NOMO-1 treated with DMSO at 0.1 percent for 48 hours (cell line): ENCODE data around the gene PIPOX.
"Not testable (repeated sequence)": the region's sequence is repeated elsewhere in the genome, so short reads cannot be mapped to it uniquely, and the experiment has no call there.

Experiments
- DNase-seq: peaks from one replicate; lab custom pipeline; 2025; ENCODE audit not compliant: unreplicated experiment; lab: John Stamatoyannopoulos, UW

Gene PIPOX

DNA sequence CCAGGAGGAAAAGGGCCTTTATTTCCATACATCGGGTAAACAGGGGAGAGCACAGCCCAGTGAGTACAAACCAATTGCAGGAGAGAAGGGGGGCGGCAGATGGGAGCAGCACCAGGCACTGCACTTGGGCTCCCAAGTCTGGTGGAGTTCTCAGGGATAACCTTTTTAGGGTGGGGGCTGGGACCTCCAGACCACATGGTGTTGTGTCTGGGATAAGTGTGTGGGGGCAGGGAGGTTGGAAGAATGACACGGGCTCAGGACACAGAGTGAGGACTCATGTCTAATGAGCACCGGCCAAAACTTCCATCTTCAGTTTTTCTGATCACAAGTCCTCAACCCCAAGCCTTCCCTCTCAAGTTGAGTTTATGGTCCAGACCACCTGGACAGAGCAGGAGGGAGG, 30.6 kb downstream of the PIPOX start:
- no peak for DNase-seq

DNA sequence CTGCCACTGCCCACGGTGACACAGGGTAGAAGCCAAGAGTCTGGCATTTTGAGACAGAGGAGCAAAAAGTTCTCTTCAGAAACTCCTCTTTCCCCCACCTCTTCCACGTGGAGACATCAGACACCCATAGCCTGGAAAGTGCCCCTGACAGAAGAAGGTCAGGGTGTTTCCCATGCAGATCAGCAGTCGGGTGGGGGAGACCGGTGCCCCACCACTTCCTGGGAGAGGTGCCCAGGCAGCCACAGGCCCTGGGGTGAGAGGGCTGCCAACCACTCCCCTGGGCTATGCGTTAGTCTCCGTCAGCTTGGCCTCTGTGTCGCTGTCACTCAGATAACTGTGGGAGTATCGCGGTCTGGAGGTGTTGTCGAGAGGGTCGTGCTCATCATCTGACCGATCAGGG, 31.5 kb downstream of the PIPOX start:
- no peak for DNase-seq

DNA sequence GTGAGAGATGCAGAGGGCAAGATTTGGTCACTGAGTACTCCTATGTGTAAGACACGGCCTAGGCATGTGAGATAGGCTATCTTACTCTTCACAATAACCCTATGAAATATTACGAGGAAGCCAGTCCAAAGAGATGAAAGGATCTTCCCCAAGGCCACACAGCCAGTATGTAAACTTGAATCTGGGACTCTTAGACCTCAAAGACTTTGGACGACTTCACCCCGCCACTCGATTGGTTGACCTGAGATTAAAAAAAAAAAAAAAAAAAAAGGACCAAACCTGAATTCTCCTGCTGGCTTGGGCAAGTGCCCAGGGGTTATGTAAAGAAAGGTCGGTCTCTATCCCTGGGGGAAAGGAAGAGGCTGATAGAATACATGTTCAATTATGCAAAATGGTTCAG, 33.1 kb downstream of the PIPOX start:
- no peak for DNase-seq

DNA sequence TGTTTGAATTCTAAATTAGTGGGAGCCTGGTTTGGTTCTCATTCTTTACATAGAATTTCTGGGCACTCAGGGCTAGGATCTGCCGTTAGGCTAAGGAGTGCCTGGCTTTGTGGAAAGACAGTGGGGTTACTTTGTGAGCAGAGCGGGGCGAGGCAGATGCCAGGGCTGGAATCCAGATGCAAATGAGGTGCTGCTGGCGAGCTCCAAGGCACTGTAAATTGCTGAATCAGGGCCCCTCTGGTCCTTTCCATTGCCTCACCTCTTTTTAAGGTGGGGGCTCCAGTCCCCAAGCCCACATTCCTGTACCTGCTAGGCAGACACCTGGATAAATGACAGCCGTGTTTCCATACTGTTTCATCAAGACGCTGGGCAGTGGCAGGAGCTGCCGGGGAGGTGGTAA, 33.8 kb downstream of the PIPOX start:
- no peak for DNase-seq

DNA sequence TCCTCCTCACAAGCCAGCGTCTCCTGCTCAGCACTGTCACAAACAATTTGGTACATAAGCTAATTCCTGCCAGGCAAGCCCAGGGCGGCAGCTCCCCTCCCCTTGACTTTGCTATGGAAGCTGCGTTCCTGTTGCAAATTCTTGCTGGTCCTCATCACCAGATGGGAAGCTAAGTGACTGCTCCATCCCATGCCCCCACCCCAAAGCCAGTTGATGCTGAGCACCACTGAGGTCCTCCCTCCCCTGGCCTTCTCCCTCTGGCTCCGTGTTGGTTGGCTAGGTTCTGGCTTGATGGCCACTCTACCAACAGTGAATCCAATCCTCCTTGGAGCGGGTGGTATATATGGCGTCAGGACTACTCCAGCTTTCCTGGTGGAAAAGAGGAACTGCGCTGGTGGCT, 34.4 kb downstream of the PIPOX start:
- no peak for DNase-seq

DNA sequence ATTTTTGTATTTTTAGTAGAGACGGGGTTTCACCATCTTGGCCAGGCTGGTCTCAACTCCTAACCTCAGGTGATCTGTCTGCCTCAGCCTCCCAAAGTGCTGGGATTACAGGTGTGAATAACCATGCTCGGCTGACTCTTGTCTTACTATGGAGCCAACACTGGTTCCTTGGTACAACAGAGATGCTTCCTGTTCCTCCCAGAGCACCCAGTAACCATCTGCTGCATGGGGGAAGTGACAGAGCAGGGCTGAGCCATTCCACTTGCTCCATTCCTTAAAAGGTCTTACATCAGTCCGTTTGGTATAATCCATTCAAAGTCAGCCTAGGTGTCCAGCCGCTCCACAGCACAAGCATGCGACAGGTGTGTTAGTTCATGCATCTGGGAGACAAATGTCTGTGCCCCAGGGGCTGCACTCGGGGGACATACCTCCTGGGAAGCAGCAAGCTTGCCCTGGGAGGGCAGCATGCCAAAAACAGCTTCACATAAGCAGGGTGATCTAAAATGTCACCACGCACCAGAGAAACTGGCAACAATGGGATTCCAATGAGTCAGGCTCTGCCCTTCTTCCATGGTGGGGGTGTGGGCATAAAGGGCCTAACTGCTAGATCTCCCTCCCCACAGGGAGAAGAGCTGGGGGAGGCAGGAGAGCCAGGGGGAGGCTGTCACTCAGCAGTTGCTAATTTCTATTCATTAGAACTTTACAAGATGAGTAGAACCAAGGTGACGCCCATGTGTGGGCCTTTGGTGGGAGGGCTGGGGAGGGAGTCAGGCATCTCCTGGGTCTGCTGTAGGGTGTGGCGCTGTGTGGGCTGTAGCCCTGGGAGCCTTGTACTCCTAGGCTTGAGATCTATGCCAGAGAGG, 35.5 kb downstream of the PIPOX start:
- no peak for DNase-seq

DNA sequence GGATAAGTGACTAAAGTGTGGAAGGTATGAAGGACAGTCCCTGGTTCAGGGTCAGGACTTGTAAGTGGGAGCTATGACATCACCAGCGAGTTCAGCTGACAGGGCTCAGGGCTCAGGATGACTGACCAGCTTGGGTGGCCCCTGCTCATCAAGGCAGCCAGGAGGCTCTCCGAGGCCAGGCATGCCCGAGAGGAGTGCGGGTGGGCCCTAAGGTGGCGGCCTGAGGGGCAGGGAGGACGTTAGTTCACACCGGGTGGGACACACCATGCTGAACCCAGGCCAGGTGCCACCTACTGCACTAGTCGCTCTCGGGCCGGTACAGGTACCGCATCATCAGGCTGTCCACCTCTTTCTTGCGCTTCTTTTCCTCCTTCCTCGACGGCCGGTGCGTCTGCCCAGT, 36.5 kb downstream of the PIPOX start:
- no peak for DNase-seq

DNA sequence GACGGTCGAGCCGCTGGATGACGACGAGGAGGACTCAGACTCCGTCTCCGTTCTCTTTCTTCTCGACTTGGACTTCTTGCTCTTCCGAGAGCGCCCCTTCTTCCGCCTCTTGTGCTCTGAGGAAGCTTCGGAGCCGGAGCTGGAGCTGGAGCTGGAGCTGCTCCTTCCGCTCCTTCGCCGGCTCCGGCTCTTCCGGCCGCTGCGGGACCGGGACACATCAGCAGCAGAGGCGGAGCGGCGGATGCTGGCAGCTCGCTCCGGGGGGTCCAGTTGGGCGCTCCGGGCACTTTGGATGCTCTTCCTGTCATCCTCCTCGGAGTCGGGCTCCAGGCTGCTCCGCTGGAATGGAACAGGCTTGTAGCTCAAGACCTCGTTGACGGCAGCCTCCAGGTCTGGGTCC, 36.9 kb downstream of the PIPOX start:
- DNase-seq = no peak

DNA sequence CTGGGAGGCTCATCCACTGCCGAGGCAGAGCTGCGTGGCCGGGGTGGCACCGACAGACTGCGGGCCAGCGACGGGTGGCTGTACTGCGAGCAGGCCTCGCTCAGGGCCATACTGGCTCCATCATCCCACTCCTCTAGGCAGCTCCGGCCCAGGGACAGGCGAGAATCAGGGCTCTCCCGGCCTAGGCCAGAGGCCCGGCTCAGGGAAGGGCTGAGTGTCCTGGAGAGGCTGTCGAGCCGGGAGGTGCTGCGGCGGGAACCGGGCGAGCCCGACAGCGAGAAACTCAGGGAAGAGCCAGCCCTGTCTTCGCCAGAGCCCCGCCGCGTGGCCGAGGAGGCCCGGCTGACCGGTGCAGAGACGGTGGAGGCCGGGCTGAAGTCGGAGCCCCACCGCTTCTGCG, 37.4 kb downstream of the PIPOX start:
- DNase-seq = no peak

DNA sequence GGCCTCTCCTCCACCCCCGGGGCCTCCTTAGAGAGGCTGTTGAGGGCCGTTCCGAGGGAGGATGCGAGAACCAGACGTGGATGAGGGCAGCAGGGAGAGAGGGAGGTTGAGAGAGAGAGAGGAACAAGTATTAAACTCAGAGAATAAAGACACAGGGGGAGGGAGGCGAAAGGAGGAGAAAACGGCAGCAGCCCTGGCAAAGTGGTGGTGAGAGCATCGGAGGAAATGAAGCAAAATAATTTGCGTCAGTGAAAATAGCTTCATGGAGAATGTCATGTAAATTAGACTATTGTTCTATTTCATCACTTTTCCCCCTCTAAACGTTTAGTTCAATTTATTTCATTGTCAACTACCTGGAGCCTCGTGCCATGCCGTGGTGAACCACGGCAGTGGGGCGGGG, 38.0 kb downstream of the PIPOX start:
- no peak for DNase-seq

DNA sequence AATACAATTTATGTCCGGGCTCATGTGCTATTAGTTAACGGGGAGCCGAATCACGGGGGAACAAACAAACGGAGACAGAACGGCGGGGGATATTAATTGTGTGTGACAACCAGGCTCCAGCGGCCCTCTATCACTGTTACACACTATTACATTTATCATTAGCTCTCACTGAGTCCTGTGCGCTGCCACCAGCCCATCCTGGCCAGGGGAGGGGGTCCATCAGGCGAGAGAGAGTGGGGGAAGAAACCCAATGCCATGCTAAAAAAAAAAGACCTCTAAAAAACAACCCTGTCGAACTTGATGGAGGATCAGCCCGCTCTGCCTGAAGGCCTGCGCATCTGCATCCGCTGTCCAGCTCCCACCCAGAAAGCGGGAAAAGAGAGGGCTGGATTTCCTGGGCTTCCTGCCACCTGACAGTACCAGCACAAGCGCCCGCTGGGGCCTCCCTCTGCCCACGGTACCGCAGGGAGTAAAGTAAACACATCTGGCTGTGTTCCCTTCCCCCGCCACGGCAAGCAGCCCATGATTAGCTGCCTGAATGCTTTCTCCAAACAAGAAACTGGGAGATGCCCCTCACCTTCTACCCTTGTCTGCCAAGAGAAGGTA, 41.7 kb downstream of the PIPOX start:
- DNase-seq = no peak

DNA sequence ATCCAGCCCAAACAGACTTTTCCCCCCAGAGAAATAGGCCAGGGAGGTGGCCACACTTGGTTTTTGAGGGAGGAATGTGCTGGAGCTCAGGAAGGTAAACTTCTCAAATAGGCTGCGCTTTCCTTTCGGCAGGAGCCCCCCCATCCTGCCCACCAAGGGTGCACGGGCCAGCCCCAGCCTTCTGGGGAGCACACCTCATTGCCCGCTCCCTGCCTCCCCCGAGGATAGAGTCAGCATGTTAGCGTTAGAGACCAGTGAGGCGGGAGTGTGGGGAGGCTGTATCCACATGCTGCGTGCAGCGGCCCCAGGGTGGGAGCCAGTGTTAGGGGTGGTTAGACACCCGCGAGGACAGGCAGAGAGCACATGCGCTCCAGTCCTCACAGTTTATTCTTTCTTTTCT, 42.3 kb downstream of the PIPOX start:
- DNase-seq = no peak

DNA sequence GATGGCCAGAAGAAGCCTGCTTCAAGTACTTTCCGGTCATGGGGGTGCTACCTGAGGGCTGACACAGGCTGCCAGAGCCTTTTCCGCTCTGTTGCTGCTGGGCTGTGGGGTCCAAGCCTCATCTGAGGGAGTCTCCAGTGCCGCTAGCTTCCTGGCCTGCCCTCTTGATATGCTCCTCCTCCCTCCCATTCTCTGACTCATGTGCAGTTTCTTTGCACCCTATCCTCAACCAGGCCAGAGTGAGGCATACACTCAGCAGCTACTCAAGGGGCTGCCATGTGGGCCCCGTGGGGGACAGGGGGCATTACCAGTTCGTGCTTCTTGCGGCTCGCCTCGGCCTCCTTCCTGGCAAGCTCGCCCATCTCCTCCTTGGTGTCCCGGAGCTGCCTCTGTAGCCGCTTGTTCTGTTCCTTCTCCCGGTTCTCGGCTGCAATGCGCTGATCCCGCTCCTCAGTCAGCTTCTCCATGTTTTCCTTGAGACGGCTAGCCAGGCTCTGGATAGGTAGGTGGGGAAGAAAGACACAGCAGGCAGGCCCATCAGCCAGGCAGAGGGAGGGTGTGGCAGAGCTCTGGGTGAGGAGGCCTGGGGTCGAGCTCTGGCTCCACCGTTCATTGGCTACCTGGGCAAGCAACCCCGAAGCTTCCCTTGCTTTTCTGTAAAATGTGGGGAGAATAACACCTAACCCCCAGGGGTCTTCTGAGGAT, 43.8 kb downstream of the PIPOX start:
- DNase-seq = no peak

DNA sequence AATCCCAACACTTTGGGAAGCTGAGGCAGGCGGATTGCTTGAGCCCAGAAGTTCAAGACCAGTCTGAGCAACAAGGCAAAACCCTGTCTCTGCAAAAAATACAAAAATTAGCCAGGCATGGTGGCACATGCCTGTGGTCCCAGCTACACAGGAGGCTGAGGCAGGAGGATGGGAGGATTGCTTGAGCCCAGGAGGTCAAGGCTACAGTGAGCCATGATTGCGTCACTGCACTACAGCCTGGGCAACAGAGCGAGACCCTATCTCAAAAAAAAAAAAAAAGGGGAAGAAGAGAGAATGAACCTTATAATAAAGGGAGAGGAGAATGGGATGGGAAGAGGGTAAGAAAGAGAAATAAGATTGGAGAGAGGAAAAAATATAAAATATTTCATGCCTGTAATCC, 45.8 kb downstream of the PIPOX start:
- DNase-seq = not testable (repeated sequence)

DNA sequence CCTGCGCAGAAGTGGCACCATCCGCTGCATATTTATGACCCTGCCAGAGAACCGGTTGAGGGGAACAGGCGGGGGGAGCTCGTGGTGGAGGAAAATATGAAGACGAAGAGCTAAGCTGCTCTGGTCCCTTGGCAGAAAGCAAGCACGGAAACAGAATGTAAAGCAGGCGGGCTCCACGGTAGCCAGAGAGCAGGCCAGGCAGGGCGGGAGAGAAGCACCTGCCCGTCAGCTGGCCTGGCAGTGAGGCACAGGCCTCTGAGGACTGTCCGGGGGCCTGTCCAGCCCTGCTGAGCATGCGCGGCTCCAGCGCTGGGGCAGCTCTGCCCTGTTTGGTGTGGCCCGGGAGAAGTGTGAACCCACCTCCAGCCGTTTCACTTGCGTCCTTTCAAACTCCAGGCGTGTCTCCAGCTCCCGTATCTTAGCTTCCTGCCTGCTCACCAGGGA, 46.7 kb downstream of the PIPOX start:
- DNase-seq = no peak

DNA sequence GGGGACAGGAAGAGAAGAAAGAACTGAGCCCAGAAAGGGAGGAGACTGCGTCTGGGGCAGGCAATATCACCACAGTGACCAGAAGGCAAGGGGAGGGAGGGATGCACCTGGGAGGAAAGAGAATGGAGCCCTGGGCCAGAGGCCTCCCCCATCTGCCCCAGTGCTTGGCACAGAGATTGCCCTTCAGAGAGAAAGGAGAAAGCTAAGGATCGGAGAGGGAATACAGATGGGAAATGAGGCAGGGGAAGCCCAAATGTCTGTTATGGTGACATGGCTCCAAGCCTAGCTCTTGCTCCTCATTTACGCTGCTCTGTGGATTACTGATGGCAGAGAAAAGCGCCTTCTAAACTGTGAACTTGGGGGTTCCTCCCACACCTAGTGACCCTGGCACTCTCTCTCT, 47.2 kb downstream of the PIPOX start:
- DNase-seq = no peak

DNA sequence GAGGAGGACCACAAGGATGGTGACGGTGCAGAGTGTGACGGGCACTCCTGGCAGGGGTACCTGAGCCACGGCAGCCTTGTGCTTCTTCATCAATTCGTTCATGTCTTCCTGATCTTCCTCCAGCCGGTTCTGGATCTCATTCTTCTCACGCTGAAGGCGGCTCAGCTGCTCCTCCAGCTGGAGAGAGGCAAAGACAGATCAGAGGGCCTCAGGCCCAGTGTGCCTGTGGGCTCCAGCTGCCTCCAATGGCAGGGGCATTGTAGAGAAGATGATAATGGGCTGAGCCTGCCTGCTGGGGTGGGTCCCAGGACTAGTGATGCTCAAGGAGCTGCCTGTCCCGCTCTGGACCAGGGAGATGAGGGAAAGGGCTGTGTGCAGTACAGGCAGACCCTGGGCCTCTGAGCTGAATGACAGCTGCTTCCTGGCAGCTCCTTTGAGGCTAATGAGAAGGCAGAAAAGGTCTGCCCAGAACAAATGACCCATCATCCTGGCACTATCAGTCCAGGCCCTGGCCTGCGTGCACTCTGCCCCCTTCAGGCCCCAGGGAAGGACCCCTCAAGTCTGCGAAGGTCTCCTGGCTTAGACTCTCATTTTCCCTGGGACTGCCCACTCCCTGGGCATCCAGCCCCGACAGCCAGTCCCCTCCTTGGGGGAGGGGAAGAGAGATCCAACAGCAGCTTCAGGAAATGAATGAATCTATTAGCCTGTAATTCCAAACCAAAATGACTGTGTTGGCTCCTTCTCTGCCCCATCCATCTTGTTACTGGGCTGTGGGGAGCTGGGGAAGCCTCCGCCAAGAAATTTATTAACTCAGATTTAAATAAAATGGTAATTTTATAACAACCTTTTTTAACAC, 48.0 kb downstream of the PIPOX start:
- DNase-seq = no peak

DNA sequence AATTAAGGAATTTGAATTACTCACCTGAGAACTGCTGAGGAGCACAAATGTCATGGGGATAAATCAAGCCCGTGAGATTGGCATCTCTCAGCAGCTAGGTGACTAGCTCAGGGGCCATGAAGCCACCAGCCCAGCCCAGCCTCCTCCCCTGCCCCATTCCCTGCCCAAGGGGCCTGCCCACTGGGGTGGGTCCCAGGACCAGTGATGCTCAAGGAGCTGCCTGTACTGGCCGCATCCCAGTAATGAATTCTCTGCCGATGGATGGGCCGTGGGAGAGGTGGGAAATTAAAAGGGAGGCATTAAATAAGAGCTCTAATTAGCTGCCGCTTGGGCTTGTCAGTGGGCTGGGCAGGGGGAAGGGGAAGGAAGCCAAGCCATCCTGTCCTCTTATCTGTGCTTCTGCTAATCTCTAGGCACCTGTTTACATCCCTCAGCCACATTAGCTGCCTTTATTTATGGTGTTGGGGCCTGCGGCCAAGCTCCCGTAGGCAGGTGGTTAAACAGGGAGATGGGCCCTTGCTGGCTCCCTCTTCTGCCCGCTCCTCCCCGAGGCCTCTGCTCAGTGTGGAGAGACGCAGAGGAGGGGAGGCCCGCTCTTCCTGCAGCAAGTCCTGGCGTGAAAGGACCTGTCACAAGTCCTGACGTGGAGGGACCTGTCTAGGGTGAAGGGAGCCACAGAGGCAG, 48.8 kb downstream of the PIPOX start:
- DNase-seq = no peak

DNA sequence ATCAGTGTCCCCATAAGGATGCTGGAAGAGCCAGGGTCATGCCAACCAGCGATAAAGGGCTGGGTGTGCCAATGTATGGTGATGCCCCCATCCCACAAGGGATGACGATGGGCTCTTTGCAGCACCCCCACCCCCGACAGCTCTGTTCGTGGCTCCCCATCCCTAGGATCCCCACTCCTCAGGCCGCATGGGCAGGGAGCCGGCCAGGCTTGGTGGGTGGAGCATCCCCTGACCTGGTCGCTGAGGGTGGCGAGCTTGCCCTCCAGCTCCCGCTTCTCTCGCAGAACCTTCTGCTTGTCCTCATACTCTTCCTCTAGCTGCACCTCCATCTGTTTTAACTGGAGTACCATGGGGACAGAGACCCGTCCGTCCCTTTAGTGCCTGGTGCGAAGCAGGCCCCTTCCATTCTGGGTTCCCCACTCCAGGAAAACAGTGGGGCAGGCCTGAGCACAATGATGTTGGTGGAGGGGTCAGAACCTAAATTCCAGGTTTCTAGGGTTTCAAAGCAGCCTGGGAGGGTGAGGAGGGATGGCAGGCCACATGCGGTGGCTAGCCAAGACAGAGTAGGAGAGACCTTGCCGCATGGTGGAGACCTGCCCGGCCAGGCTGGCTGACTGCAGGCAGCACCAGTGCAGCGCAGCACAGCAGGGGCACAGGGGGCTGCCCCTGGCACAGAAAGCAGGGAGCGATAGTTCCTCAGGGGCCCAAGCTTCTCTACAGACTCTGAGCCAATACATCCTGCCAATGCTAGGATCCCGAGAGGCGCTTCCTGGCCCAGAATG, 50.3 kb downstream of the PIPOX start:
- DNase-seq = no peak
